Measurements from ENCODE around the gene FOXQ1. TPM values are rescaled to one million over a fixed set of nuclear protein-coding genes. Genes with fewer than 3 reads are reported as not detected.
A peak's percentile ranks its signal among the peaks of the same experiment; 100 is the strongest.

Gene FOXQ1
- total and polyA plus RNA-seq, 2 of the 13 experiments (the other 11 are each of a cell fraction or from before 2014, with no cell fraction given) = 35.2 to 39.8 TPM

GRCh38 chr6:1325461-1326309 lies 13.8 kb downstream of the FOXQ1 start (continued):
- TF ChIP-seq ZNF646 (CRISPR knock-in tag; IDR thresholded peaks at IDR 0.05) (0 out of 2 replicates have a peak, but pooled peaks have one; percentile 8), ZNF761 (CRISPR knock-in tag; conservative IDR thresholded peaks at IDR 0.05) (no peak), ZNF281 (CRISPR knock-in tag; IDR thresholded peaks at IDR 0.05; ENCODE audit: borderline replicate concordance) (peak; percentile 85; the same call in 1 of the 2 replicates), ZFP82 (CRISPR knock-in tag; IDR thresholded peaks at IDR 0.05; ENCODE audit: borderline replicate concordance) (no peak), TCF7L2 (IDR thresholded peaks at IDR 0.05; ENCODE audit: low read depth, low read length) (no peak), HOXD1 (CRISPR knock-in tag; IDR thresholded peaks at IDR 0.05) (peak; percentile 80)
- TF ChIP-seq, protein P1, sequence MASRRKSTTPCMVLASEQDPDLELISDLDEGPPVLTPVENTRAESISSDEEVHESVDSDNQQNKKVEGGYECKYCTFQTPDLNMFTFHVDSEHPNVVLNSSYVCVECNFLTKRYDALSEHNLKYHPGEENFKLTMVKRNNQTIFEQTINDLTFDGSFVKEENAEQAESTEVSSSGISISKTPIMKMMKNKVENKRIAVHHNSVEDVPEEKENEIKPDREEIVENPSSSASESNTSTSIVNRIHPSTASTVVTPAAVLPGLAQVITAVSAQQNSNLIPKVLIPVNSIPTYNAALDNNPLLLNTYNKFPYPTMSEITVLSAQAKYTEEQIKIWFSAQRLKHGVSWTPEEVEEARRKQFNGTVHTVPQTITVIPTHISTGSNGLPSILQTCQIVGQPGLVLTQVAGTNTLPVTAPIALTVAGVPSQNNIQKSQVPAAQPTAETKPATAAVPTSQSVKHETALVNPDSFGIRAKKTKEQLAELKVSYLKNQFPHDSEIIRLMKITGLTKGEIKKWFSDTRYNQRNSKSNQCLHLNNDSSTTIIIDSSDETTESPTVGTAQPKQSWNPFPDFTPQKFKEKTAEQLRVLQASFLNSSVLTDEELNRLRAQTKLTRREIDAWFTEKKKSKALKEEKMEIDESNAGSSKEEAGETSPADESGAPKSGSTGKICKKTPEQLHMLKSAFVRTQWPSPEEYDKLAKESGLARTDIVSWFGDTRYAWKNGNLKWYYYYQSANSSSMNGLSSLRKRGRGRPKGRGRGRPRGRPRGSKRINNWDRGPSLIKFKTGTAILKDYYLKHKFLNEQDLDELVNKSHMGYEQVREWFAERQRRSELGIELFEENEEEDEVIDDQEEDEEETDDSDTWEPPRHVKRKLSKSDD (CRISPR knock-in tag; IDR thresholded peaks at IDR 0.05; ENCODE audit: low read depth) = peak; percentile 62; the same call in 1 of the 2 replicates
- TF ChIP-seq, protein P2, sequence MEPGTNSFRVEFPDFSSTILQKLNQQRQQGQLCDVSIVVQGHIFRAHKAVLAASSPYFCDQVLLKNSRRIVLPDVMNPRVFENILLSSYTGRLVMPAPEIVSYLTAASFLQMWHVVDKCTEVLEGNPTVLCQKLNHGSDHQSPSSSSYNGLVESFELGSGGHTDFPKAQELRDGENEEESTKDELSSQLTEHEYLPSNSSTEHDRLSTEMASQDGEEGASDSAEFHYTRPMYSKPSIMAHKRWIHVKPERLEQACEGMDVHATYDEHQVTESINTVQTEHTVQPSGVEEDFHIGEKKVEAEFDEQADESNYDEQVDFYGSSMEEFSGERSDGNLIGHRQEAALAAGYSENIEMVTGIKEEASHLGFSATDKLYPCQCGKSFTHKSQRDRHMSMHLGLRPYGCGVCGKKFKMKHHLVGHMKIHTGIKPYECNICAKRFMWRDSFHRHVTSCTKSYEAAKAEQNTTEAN (CRISPR knock-in tag; conservative IDR thresholded peaks at IDR 0.05) = peak; percentile 47; the same call in 1 of the 2 replicates
- TF ChIP-seq, protein P3, sequence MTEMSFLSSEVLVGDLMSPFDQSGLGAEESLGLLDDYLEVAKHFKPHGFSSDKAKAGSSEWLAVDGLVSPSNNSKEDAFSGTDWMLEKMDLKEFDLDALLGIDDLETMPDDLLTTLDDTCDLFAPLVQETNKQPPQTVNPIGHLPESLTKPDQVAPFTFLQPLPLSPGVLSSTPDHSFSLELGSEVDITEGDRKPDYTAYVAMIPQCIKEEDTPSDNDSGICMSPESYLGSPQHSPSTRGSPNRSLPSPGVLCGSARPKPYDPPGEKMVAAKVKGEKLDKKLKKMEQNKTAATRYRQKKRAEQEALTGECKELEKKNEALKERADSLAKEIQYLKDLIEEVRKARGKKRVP (CRISPR knock-in tag; IDR thresholded peaks at IDR 0.05) = peak in 1 of 2 experiments; percentile 89; a peak in 2 of 4 replicates
- TF ChIP-seq, protein P4, sequence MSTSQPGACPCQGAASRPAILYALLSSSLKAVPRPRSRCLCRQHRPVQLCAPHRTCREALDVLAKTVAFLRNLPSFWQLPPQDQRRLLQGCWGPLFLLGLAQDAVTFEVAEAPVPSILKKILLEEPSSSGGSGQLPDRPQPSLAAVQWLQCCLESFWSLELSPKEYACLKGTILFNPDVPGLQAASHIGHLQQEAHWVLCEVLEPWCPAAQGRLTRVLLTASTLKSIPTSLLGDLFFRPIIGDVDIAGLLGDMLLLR (CRISPR knock-in tag; IDR thresholded peaks at IDR 0.05) = no peak; the same call in 1 of the 2 replicates
